ENCODE measurements around the gene CLASP1. TPM values are rescaled to one million over a fixed set of nuclear protein-coding genes. Genes with fewer than 3 reads are reported as not detected.

CLASP1 gene
- total and polyA plus RNA-seq, 2 of the 8 experiments (the other 6 are each of a cell fraction or from before 2014, with no cell fraction given) = 7.3 to 53.9 TPM

DNA sequence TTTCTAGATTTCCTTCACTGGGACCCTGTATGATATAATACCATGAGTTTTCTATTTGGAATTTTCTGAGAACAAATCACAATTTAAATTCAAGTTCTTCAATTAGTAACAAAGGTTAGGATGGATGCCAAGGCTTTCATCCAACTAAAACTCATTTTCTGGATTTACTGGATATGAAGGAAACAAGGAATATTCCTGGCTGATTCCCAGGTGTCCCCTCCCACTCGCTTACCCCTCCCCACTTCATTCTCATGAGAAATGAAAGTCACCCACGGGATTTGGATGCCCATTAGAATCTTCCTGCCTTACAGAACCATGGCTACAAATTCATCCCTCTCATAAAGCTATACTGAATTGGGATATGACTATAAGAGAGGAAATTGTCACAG is 78.6 kb downstream of the CLASP1 start:
- H2BK120ac ChIP-seq (replicated peaks; ENCODE audit: low read depth, low read length) = no peak overlapping the region
- H3K4ac ChIP-seq (replicated peaks; ENCODE audit: insufficient read length, low read depth, low read length) = no peak overlapping the region
- H3K4me1 ChIP-seq (replicated peaks in 1 of 4; ENCODE audit: control insufficient read depth in 3 of 4, insufficient read depth in 4 of 4, low read length in 3 of 4) = peaks cover 0 to 8% (median 0%) of the 10 kb centered on the region in 4 experiments; a peak in 2 of 7 replicates
- H3K79me2 ChIP-seq (ENCODE audit: control insufficient read depth in 1 of 2, insufficient read depth in 2 of 2, low read length in 2 of 2) = peaks cover under 1 to 38% of the 10 kb centered on the region in 2 experiments; a peak in 2 of 4 replicates
- H4K8ac ChIP-seq (ENCODE audit: extremely low read depth, insufficient read depth, low read length) = no peak overlapping the region
- peaks cover 3% of the 10 kb centered on the region; the same call in 1 of the 2 replicates for H3K79me1 ChIP-seq (ENCODE audit: low read depth, low read length)
- H3K4me2 ChIP-seq (ENCODE audit: insufficient read depth in 1 of 2, low read depth in 2 of 2, low read length in 2 of 2) = no peak overlapping the region
- no peaks in the 10 kb centered on the region; a peak in 2 of 8 replicates for H3K36me3 ChIP-seq (ENCODE audit: control insufficient read depth in 2 of 4, insufficient read depth in 4 of 4, low read length in 3 of 4)
- H2BK15ac ChIP-seq (ENCODE audit: low read length) = no peak overlapping the region
- ChIA-PET CTCF (ENCODE audit: partially characterized antibody) (interaction anchor here (0.6 to 1.3 kb wide), 2 partner anchors 25 to 153 kb away, joined by 3 to 6 read pairs; no protein-coding TSS in a partner anchor), POLR2A (ENCODE audit: partially characterized antibody) (no interaction called here)
- no peaks in the 10 kb centered on the region for H3K23me2 ChIP-seq (ENCODE audit: low read depth, low read length)
- H3K4me3 ChIP-seq (ENCODE audit: extremely low read depth in 1 of 4, insufficient read depth in 2 of 4, low read depth in 3 of 4, low read length in 4 of 4) = no peak overlapping the region
- H3K18ac ChIP-seq (ENCODE audit: extremely low read depth, low read length) = no peak overlapping the region
- 73% methylated on average over 2 of the region's 2 CpGs; no CpG with 5 or more reads in 1 of the 2 experiments for WGBS, 2 experiments (ENCODE audit: extremely low coverage in 1 of 2, insufficient coverage in 1 of 2, insufficient read length in 1 of 2, insufficient replicate concordance in 2 of 2, low coverage in 1 of 2, low lambda C conversion rate in 2 of 2, missing lambda C conversion rate in 1 of 2)
- H3K27ac ChIP-seq (ENCODE audit: low read depth, low read length) = no peak overlapping the region
- no peak overlapping the region for H4K91ac ChIP-seq (replicated peaks; ENCODE audit: insufficient read length, low read length)
- no peak overlapping the region for H3K9ac ChIP-seq (replicated peaks in 1 of 4; ENCODE audit: extremely low read depth in 1 of 4, low read depth in 3 of 4, low read length in 3 of 4)
- H3K27me3 ChIP-seq (replicated peaks in 1 of 4; ENCODE audit: control insufficient read depth in 3 of 4, extremely low read depth in 1 of 4, insufficient read depth in 3 of 4, low read length in 3 of 4) = no peaks in the 10 kb centered on the region
- FAIRE-seq (no peak), DNase-seq (ENCODE audit: low read depth in 1 of 2, low spot score in 2 of 2) (no peak)
- no peak overlapping the region for H2AFZ ChIP-seq (ENCODE audit: low read length)
- no peak overlapping the region for H4K5ac ChIP-seq (ENCODE audit: insufficient read length, low read depth, low read length)
- no peak overlapping the region for H2BK12ac ChIP-seq (ENCODE audit: low read depth, low read length)
- peaks cover 1 to 3% of the 10 kb centered on the region in 2 experiments for H4K20me1 ChIP-seq (replicated peaks in 1 of 2; ENCODE audit: control insufficient read depth in 1 of 2, insufficient read depth in 2 of 2, low read length in 2 of 2)
- H3K23ac ChIP-seq (ENCODE audit: insufficient read length) = no peak overlapping the region
- H2AK5ac ChIP-seq (ENCODE audit: low read depth, low read length) = no peak overlapping the region
- TF ChIP-seq SP4 (IDR thresholded peaks at IDR 0.05; ENCODE audit: low read length) = no peak
- no peak for TF ChIP-seq E2F6 (IDR thresholded peaks at IDR 0.05)
- TF ChIP-seq CBX5 (IDR thresholded peaks at IDR 0.05; ENCODE audit: low read depth, low read length) = no peak
- H2BK20ac ChIP-seq (ENCODE audit: low read length) = no peak overlapping the region
- H3K56ac ChIP-seq (replicated peaks; ENCODE audit: insufficient read length, low read depth, low read length) = no peak overlapping the region
- H3K9me3 ChIP-seq (ENCODE audit: insufficient read depth in 2 of 2, low read depth in 1 of 2, low read length in 1 of 2) = no peaks in the 10 kb centered on the region
- H2BK5ac ChIP-seq (ENCODE audit: low read depth, low read length) = no peak overlapping the region
- no peak overlapping the region for H3K14ac ChIP-seq (ENCODE audit: insufficient read length)

Measured in H1 (cell line).